ENCODE results near the gene DNAJC18.

DNAJC18 gene

DNA sequence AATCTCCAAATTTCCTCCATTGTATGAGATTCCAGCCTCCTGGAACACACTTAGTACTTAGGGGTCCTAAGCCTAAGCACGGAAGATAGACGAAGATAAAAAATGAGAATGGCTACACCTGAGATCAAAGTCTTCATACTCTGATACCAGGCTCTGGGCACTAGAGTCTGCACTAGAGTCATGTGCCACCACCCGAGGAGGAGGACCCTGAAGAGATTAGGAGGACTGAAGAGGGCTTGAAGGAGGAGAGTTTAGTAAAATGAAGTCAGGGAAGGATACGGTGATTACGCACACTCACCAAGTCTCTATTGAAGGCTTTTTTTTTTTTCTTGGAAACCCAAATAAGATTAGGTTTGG lies 34.9 kb downstream of the DNAJC18 start:
- peak overlapping the region; percentile 76 for H3K27ac ChIP-seq
- TF ChIP-seq CTCF (conservative IDR thresholded peaks at IDR 0.05), result no peak

DNA sequence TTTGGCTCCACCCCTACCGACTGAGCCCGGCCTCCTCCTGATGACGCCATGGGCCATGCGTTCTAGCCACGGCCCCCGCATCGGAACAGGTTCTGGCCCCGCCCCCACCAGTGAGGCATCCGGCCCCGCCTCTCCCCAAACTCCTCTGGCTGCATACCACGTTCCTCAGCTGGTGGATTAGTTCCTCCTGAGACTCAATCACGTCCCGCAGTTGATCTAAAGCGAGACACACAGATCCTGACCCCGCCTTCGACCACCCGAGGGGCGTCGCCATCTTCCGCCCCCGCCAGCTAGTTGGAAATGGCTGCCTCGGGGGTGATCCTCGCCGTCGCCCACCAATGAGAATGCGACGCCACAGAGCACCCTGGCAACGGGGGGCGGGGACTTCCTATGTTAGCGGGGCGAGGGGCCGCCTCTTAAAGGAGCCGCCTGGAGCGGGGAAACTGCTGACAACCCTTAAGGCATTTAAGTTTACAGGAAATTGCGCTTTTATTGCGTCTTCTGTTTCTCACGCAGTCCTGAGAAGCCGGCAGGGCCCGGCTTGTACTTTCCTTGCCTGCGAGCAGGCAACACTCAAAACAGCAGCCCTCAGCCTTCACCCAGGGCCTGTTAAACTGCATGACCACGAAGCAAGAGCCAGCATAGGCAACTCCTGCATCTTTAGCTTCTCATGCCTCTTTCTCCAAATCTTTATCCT lies 35.4 kb downstream of the DNAJC18 start, which contains the start of gene SPATA24:
Gene SPATA24 (minus strand): TSS at position 303 of the 697 bp plus-strand sequence. CDS start 29 bp downstream, at position 274.
- H3K27ac ChIP-seq, result peak within 1 kb of the TSS; percentile 76
- no peak for TF ChIP-seq CTCF (conservative IDR thresholded peaks at IDR 0.05)

- TF ChIP-seq CTCF (conservative IDR thresholded peaks at IDR 0.05), result no peak
- peak overlapping the region; percentile 76 for H3K27ac ChIP-seq
Measured at GRCh38 chr5:139403418-139403786, 35.9 kb downstream of the DNAJC18 start.

GRCh38 chr5:139402561-139403158 lies 36.7 kb downstream of the DNAJC18 start:
- H3K27ac ChIP-seq, result peak overlapping the region; percentile 76
- TF ChIP-seq CTCF (conservative IDR thresholded peaks at IDR 0.05), result peak; percentile 72

DNA sequence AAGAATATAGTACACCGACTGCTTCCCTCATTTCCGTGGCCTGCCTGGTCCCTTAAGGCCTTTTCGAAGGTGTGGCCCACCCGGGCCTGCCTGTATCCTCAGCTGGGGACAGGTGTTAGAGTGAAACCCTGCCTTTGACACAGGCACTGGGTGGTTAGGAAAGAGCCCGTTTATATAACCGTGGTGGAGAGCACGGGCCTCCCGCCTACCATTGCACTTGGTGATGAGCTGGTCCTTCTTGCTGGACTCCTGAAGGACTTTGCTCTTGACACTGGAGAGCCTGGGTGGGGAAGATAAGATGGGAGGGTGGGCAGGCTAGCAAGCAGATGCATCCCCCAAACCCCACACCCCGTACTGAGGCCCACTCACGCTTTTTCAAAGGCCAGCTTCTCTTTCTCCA lies 37.8 kb downstream of the DNAJC18 start:
- no peak for TF ChIP-seq CTCF (conservative IDR thresholded peaks at IDR 0.05)
- H3K27ac ChIP-seq, result no peak overlapping the region

- TF ChIP-seq CTCF (conservative IDR thresholded peaks at IDR 0.05), result no peak
- no peak overlapping the region for H3K27ac ChIP-seq
Measured at GRCh38 chr5:139399501-139400121, 39.7 kb downstream of the DNAJC18 start.

DNA sequence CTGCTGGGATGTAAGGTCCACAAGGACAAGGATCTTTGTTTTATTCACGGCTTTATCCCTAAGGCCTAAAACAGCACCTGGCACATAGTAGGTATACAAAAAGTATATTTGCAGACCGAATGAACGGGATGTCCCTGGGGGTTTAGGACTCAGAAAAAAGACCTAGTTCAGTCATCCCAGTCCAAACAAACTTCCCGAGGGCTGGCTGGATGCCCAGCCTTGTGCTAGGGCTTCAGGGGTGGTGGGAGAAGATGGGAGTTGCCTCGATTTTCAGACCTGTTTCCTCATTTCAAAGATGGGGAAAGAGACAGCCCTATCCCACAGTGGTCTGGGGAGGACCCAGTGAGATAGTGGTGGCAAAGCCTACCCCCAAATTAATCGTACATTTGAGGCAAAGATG lies 41.4 kb downstream of the DNAJC18 start:
- no peak overlapping the region for H3K27ac ChIP-seq
- no peak for TF ChIP-seq CTCF (conservative IDR thresholded peaks at IDR 0.05)

All from VCaP (cell line).